Activated T-cell treated with anti-CD3 and anti-CD28 coated beads, Interleukin-2, amount 50 U/mL, for 48 hours (primary cell): ENCODE measurements around the gene SYPL1.
"Not testable (repeated sequence)": the region's sequence is repeated elsewhere in the genome, so short reads cannot be mapped to it uniquely, and the experiment has no call there.

ENCODE experiments used
- DNase-seq, 2 experiments: peaks; one replicate each; pipeline ENCODE4 v3.0.0-alpha.2; 2020

SYPL1 gene

GRCh38 chr7:106112118-106112971 is at the start of gene SYPL1:
SYPL1 (minus strand) TSS chr7:106112312; CDS start chr7:106112208, 104 bp downstream.
- peak; percentile 91 to 95 for DNase-seq

DNA sequence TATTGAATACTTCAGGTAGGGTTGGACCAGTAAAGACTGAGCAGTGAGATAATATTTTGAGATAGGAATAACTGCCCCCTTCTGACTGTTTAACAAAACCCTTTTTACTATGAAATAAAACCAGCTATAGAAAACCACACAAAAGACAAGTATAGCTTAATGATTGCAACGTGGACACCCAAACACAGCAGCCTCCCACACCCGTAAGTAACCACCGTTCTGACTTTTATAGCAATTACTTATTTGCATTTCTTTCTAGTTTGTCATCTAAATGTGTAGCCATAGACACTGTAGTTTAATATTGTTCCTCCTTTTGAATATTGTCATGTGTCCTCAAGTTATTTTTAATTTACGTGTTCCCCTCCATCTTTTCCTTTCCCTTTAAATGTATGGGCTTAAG is 42.9 kb upstream of the SYPL1 start:
- DNase-seq, result no peak

- DNase-seq, result peak; percentile 80 to 83
Measured at GRCh38 chr7:106153891-106154449, 41.9 kb upstream of the SYPL1 start.

DNA sequence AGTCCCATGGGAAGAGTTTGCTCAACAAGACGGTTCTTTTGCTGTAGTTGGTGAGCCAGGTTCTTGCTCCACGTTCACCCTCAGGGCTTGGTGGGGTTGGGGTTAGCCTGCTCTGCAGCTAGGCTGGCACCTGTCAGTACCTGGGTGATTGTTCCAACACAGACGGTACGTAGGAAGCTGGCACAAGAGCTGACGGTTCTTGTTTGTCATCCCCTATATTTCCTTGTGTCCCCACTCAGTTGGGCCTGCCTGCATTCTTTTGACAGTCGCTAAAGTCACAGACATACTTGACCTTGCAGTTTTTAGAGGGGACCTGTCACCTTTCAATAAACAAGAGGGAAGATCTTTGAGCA is 40.2 kb upstream of the SYPL1 start:
- no peak for DNase-seq

DNA sequence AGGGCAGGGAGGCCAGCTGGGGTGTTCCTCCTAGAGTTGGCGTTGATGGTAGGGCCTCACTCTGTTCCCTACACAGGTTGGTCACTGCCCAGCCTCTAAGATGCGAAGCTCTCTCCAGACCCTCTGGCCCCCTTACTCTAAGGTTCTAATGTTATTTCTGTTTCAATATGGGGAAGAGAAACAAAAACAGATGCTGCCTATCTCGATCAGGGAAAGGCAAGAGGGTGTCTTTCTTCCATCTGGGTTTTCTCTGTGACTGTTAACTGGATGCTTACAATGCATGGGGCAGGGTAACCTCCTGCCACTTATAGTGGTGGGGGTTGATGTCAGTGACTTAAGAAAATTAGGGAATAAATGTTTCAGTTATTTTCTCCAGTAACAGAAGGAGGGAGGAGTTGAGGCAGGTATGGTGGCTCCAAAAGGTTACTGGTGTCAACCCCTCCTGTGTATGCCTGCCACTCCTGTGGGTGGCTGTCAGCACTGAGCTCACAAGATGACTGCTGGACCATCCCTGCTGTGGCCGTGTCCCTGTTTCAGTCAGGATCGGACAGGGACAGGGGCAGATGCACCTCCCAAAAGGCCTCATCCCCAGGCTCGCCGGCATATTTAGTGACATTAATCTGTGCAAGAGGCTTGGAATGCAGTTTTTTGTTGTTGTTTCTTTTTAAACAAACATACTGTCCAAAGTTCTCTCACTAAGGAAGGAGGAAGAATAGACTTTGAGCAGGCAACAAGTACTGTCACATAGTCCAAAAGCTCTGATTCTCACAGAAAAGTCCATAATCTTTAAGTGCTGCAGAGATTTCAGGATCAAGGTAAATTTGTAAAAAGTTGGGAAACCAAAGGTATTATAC is 39.6 kb upstream of the SYPL1 start:
- no peak for DNase-seq

- no peak for DNase-seq
Measured at GRCh38 chr7:106143711-106144337, 31.7 kb upstream of the SYPL1 start.

- no peak for DNase-seq
Measured at GRCh38 chr7:106142136-106142535, 30.0 kb upstream of the SYPL1 start.

DNA sequence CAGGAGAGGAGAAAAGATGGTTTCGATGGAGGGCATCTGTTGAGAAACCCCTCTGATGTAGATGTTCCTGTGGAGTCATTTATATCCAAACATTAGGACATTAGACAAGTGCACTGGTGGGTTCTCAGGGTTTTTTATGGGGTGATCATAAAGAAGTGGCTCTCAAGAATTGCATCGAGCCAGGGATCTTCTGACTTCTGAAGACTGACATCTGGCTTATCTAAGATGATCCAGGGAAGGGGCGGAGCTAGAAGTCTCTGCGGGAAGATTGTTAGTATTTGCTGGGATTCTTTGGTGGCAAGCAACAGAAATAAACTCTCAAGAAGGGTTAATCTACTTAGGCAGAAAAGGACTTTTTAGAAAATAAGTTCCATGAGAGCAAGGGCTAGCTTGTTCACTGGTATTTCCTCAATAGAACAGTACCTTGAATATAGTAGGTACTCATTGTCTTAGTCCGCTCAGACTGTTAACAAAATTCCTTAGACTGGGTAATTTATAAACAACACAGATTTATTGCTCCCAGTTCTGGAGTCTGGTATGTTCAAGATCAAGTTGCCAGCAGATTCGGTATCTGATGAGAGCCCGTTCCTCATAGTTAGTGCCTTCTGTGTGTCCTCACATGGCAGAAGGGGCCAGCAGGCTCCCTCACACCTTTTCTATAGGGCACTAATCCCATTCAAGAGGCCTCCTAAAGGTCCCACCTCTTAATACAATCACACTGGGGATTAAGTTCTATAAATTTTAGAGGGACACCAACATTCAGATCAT is 28.5 kb upstream of the SYPL1 start:
- no peak for DNase-seq

- DNase-seq, result no peak
Measured at GRCh38 chr7:106139265-106140251, 27.4 kb upstream of the SYPL1 start.

DNA sequence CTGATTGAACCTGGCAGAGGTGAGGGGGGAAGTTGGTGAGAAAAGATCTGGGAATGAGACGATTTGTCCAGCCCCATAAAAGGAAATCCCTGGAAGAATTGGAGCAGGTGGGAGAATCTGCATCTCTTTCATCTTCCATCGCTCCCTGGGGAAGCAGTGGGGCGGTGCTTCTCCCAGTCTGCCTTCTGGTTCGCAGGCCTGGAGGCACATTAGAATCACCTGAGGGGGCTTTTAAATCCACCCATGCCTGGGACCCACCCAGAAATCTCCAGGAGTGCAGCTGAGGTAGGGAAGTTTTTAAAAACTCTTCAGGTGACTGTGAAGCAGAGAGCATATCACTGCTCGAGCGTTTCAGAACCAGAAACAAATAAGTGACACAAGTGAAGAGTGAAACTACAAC is 26.7 kb upstream of the SYPL1 start:
- DNase-seq, result no peak

GRCh38 chr7:106138181-106138580 is 26.1 kb upstream of the SYPL1 start:
- DNase-seq, result not testable (repeated sequence)

DNA sequence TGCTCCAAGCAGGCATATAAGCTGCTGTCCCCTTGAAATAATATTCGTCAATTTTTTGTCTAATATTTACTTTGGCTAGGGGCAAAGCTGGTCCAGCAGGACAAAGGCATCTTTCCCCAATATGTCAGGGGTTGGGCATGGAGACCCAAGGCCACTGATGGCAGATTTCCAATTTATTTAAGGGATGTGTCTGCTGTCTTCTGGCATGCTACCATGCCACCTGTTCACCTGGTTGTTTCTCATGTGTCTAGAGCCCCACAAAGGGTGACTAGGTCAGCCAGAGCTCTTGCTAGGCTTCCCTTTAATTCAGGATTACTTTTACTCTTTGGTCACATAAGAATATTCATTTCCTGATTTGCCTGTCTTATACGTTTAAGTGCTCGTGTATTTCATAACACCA is 22.1 kb upstream of the SYPL1 start:
- DNase-seq, result no peak

DNA sequence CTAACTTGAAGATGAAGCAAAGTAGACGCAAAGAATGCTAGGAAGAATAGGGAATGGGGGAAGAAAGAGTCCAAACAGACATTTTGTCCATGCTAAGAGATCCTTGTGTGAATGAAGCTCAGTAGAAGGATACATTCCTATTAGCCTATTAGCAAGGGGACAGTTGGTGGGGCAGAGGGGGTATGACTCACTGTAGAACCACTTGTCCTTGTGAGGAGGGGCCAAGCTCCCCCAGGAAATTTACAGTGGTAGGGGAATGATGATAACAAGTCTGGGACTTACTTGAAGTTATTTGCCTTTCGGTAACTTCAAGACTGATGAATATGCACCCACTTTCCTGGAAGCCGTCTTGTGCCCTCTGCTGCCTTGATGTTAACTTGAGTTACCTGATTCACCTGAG is 17.2 kb upstream of the SYPL1 start:
- DNase-seq, result no peak

- DNase-seq, result no peak
Measured at GRCh38 chr7:106128836-106129235, 16.7 kb upstream of the SYPL1 start.

- no peak for DNase-seq
Measured at GRCh38 chr7:106127984-106128780, 16.1 kb upstream of the SYPL1 start.

- peak in 1 of 2 experiments; percentile 24 for DNase-seq
Measured at GRCh38 chr7:106126170-106126938, 14.2 kb upstream of the SYPL1 start.

DNA sequence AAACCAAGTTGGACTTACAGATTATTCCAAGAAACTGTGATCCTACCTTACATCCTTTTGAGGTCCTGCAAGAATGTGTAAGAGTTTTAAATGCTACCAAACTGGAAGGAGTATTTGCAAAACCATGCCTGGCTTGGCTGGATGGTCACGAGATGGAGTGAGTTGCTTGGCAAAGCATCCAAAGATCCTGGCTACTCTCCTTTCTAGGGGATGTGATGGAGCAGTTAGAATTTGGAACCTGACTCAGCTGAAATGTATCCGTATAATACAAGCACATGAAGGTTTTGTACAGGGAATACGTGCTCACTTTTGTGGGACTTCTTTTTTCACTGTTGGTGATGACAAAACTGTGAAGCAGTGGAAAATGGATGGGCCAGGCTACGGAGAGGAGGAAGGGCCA is 13.3 kb upstream of the SYPL1 start:
- DNase-seq, result no peak

GRCh38 chr7:106124186-106124585 is 12.1 kb upstream of the SYPL1 start:
- no peak for DNase-seq

DNA sequence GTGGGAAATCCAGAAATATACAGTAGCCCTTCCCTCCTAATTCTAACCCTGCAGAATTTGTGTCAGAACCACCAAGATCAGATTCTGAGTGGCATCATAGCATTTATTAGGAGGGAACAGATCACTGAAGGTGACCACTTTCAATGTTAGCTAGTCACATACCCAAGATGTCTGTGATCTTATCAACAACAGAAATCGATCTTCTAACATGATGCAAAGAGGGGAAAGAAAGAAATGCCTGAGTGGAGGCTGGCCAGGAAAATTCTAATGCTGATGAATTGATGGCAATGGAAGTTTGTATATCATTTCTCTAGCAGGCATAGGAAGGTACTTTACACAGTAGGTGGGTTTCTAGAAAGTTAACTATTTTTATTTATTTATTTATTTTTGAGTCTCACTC is 10.6 kb upstream of the SYPL1 start:
- DNase-seq, result no peak
